Measurements from ENCODE around the gene VRK1.

VRK1 gene

GRCh38 chr14:96792003-96792402 lies 5.2 kb upstream of the VRK1 start:
- Histone ChIP-seq H3K27ac (ENCODE audit: low read length) (no peak overlapping the region), H3K4me2 (ENCODE audit: low read depth, low read length) (no peak overlapping the region), H3K4me1 (ENCODE audit: low read length) (no peaks in the 10 kb centered on the region), H3K36me3 (replicated peaks; ENCODE audit: insufficient read depth, low read length) (no peaks in the 10 kb centered on the region), H3K9me2 (replicated peaks; ENCODE audit: insufficient read depth, low read length) (no peaks in the 10 kb centered on the region), H3K27me3 (replicated peaks; ENCODE audit: insufficient read depth, low read length) (no peaks in the 10 kb centered on the region), H4K20me1 (ENCODE audit: insufficient read depth, low read length) (no peaks in the 10 kb centered on the region), H2AFZ (ENCODE audit: low read length) (no peak overlapping the region), H3K9ac (ENCODE audit: low read length) (no peak overlapping the region), H3K79me2 (ENCODE audit: low read length) (no peaks in the 10 kb centered on the region), H3K4me3 (ENCODE audit: low read length) (no peak overlapping the region), H3F3A (ENCODE audit: insufficient read depth, low read length) (no peaks in the 10 kb centered on the region), H3K9me3 (replicated peaks; ENCODE audit: insufficient read depth, low read length) (no peaks in the 10 kb centered on the region)
- TF ChIP-seq EZH2phosphoT487 (IDR thresholded peaks at IDR 0.05; ENCODE audit: low read length) (no peak), CTCF (IDR thresholded peaks at IDR 0.05; ENCODE audit: low read length) (no peak), EZH2 (optimal IDR thresholded peaks at IDR 0.05; ENCODE audit: low read depth, low read length) (no peak)
- no peak for DNase-seq

GRCh38 chr14:96792591-96792990 lies 4.6 kb upstream of the VRK1 start:
- no peak for DNase-seq
- TF ChIP-seq EZH2phosphoT487 (IDR thresholded peaks at IDR 0.05; ENCODE audit: low read length) (no peak), EZH2 (optimal IDR thresholded peaks at IDR 0.05; ENCODE audit: low read depth, low read length) (no peak), CTCF (IDR thresholded peaks at IDR 0.05; ENCODE audit: low read length) (no peak)
- H3K4me2 ChIP-seq (ENCODE audit: low read depth, low read length), result no peak overlapping the region
- no peak overlapping the region for H3K4me3 ChIP-seq (ENCODE audit: low read length)
- H3K4me1 ChIP-seq (ENCODE audit: low read length), result no peaks in the 10 kb centered on the region
- no peaks in the 10 kb centered on the region for H3K27me3 ChIP-seq (replicated peaks; ENCODE audit: insufficient read depth, low read length)
- H2AFZ ChIP-seq (ENCODE audit: low read length), result no peak overlapping the region
- H4K20me1 ChIP-seq (ENCODE audit: insufficient read depth, low read length), result no peaks in the 10 kb centered on the region
- no peaks in the 10 kb centered on the region for H3K9me2 ChIP-seq (replicated peaks; ENCODE audit: insufficient read depth, low read length)
- H3K36me3 ChIP-seq (replicated peaks; ENCODE audit: insufficient read depth, low read length), result no peaks in the 10 kb centered on the region
- peaks cover 1% of the 10 kb centered on the region for H3K79me2 ChIP-seq (ENCODE audit: low read length)
- H3K27ac ChIP-seq (ENCODE audit: low read length), result no peak overlapping the region
- no peak overlapping the region for H3K9ac ChIP-seq (ENCODE audit: low read length)
- no peaks in the 10 kb centered on the region for H3K9me3 ChIP-seq (replicated peaks; ENCODE audit: insufficient read depth, low read length)
- H3F3A ChIP-seq (ENCODE audit: insufficient read depth, low read length), result no peaks in the 10 kb centered on the region

GRCh38 chr14:96793547-96793946 lies 3.6 kb upstream of the VRK1 start:
- no peak for DNase-seq
- H3K4me2 ChIP-seq (ENCODE audit: low read depth, low read length), result no peak overlapping the region

More at GRCh38 chr14:96793547-96793946, 3.6 kb upstream of the VRK1 start:
- Histone ChIP-seq H3K4me3 (ENCODE audit: low read length) (no peak overlapping the region), H3K79me2 (ENCODE audit: low read length) (peaks cover 11% of the 10 kb centered on the region), H3K27me3 (replicated peaks; ENCODE audit: insufficient read depth, low read length) (no peaks in the 10 kb centered on the region), H3F3A (ENCODE audit: insufficient read depth, low read length) (no peaks in the 10 kb centered on the region), H3K9ac (ENCODE audit: low read length) (no peak overlapping the region), H2AFZ (ENCODE audit: low read length) (no peak overlapping the region), H3K9me3 (replicated peaks; ENCODE audit: insufficient read depth, low read length) (no peaks in the 10 kb centered on the region), H3K4me1 (ENCODE audit: low read length) (no peaks in the 10 kb centered on the region), H4K20me1 (ENCODE audit: insufficient read depth, low read length) (no peaks in the 10 kb centered on the region), H3K9me2 (replicated peaks; ENCODE audit: insufficient read depth, low read length) (no peaks in the 10 kb centered on the region), H3K36me3 (replicated peaks; ENCODE audit: insufficient read depth, low read length) (no peaks in the 10 kb centered on the region), H3K27ac (ENCODE audit: low read length) (no peak overlapping the region)
- TF ChIP-seq CTCF (IDR thresholded peaks at IDR 0.05; ENCODE audit: low read length) (no peak), EZH2phosphoT487 (IDR thresholded peaks at IDR 0.05; ENCODE audit: low read length) (no peak), EZH2 (optimal IDR thresholded peaks at IDR 0.05; ENCODE audit: low read depth, low read length) (no peak)
